PC-9 (cell line): ENCODE data around the gene NOC2L. TPM values are rescaled to one million over a fixed set of nuclear protein-coding genes. Genes with fewer than 3 reads are reported as not detected.

ENCODE experiments used
- BruUV-seq: library from RNA; stranded (reverse); fragments of 400-500 nt; replicated peaks from 2 replicates; lab custom pipeline; 2021; lab: Mats Ljungman, UMichigan
- CTCF ChIA-PET: fragments of 300-600 bp; sonication (Branson Sonifier 250); formaldehyde crosslinking; loops from one replicate; lab custom pipeline; 2022; ENCODE audit warnings: antibody characterized with exemption; lab: Charles Lee
- POLR2A ChIA-PET: fragments of 300-600 bp; sonication (Branson Sonifier 250); formaldehyde crosslinking; loops from one replicate; lab custom pipeline; 2022; ENCODE audit warnings: antibody characterized with exemption; ENCODE audit not compliant: unreplicated experiment; lab: Charles Lee
- DNase-seq, 2 experiments: peaks; one replicate each; pipeline versions ENCODE4 v3.0.0 to v3.0.0-alpha.2; 2015 to 2022; ENCODE audit warnings: mixed read lengths in 1 of 2
- H2AFZ ChIP-seq: fragments of 200-600 bp; sonication (generic); 2 replicates; pipeline ENCODE4 v1.8.1; 2017; ENCODE audit warnings: antibody characterized with exemption
- H3F3A ChIP-seq: fragments of 200-600 bp; sonication (generic); 2 replicates; pipeline ENCODE4 v1.8.1; 2017; ENCODE audit warnings: antibody characterized with exemption, mild to moderate bottlenecking, low read depth; ENCODE audit not compliant: insufficient read depth
- H3K27ac ChIP-seq: fragments of 200-600 bp; sonication (generic); 2 replicates; pipeline ENCODE4 v1.6.1; 2016; ENCODE audit warnings: mixed run types
- H3K27me3 ChIP-seq: fragments of 200-600 bp; sonication (generic); 2 replicates; pipeline ENCODE4 v1.6.1; 2016; ENCODE audit warnings: low read depth, mixed run types; ENCODE audit not compliant: insufficient read depth
- H3K36me3 ChIP-seq: fragments of 200-600 bp; sonication (generic); 2 replicates; pipeline ENCODE4 v1.6.1; 2016; ENCODE audit warnings: low read depth, mixed run types
- H3K4me1 ChIP-seq: fragments of 200-600 bp; sonication (generic); replicated peaks from 2 replicates; pipeline ENCODE4 v1.6.1; 2016; ENCODE audit warnings: mixed run types; ENCODE audit not compliant: insufficient read depth
- H3K4me2 ChIP-seq: fragments of 200-600 bp; sonication (generic); 2 replicates; pipeline ENCODE4 v1.6.1; 2017; ENCODE audit warnings: mixed run types
- H3K4me3 ChIP-seq: fragments of 200-600 bp; sonication (generic); 2 replicates; pipeline ENCODE4 v1.6.1; 2016; ENCODE audit warnings: mixed run types
- H3K79me2 ChIP-seq: fragments of 200-600 bp; sonication (generic); 2 replicates; pipeline ENCODE4 v1.6.1; 2017; ENCODE audit warnings: low read depth, mixed run types
- H3K9me2 ChIP-seq: fragments of 200-600 bp; sonication (generic); 2 replicates; pipeline ENCODE4 v1.8.1; 2017; ENCODE audit warnings: mild to moderate bottlenecking; ENCODE audit not compliant: insufficient read depth
- H3K9me3 ChIP-seq: fragments of 200-600 bp; sonication (generic); 2 replicates; pipeline ENCODE4 v1.8.1; 2016; ENCODE audit warnings: low read depth; ENCODE audit not compliant: insufficient read depth
- H4K20me1 ChIP-seq: fragments of 200-600 bp; sonication (generic); 2 replicates; pipeline ENCODE4 v1.8.1; 2017; ENCODE audit not compliant: insufficient read depth
- EZH2 ChIP-seq: fragments of 200-600 bp; sonication (generic); IDR thresholded peaks from 2 replicates; pipeline ENCODE4 v1.8.0; 2017; ENCODE audit warnings: antibody characterized with exemption, low read depth
- intact Hi-C: fragments of 100-400 bp; cut with micrococcal nuclease; formaldehyde crosslinking; loops from one replicate; pipeline ENCODE4 v1.10.0; 2022; ENCODE audit not compliant: unreplicated experiment
- total RNA-seq: library from RNA; stranded (reverse); gene quantifications from 2 replicates; pipeline ENCODE4 v1.2.3, GENCODE V29; 2021
- TF ChIP-seq, protein P1 (sequence below): fragments of 200-600 bp; sonication (generic); conservative IDR thresholded peaks from 2 replicates; pipeline ENCODE4 v1.6.1; 2017; ENCODE audit warnings: mixed run types, antibody characterized with exemption, mild to moderate bottlenecking, moderate library complexity

NOC2L gene
- total RNA-seq, 1 experiment from 2014 or later = 86.4 TPM

DNA sequence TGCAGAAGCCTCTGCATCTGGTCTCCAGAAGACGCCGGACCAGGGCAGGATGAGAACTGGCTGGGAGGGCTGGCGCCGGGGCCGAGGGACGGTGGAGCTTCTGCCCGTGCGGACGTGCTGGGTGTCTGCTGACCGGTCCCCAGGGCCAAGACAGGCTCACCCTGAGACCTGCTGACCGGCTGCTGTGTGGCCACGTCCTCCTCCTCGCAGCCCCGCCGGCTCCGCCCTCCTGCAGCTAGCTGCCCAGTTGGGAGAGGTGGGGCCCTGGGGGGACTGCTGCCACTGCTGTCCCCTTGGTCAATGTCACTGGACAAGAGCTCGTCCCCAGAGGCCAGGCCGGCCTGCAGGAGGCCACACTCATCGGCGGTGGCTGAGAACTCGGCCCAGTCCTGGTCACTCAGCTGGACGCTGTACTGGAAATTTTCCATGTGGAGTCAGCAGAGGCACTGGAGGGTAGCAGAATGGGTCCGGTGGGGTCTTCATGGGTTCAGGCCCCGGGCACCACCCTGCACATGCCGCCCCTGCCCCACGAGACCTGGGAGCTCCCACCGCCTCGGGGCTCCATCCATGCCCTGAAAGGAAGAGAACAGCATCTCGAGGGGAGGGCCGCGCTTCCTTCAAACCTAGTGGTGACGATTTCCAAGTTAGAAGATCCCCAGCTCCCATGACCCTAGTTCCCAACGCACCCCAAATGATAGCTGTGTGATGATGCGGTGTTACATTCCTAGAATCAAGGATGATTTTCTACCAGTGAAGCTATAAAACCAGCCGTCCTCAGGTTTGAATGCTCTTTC lies 21.7 kb upstream of the NOC2L start:
- DNase-seq = no peak
- H3F3A ChIP-seq = peaks cover 27% of the 10 kb centered on the region
- H3K9me3 ChIP-seq = no peaks in the 10 kb centered on the region
- H3K4me3 ChIP-seq = no peak overlapping the region
- no peak overlapping the region for H2AFZ ChIP-seq
- POLR2A ChIA-PET = no interaction called here
- no TSS peak for BruUV-seq
- TF ChIP-seq, protein P1, sequence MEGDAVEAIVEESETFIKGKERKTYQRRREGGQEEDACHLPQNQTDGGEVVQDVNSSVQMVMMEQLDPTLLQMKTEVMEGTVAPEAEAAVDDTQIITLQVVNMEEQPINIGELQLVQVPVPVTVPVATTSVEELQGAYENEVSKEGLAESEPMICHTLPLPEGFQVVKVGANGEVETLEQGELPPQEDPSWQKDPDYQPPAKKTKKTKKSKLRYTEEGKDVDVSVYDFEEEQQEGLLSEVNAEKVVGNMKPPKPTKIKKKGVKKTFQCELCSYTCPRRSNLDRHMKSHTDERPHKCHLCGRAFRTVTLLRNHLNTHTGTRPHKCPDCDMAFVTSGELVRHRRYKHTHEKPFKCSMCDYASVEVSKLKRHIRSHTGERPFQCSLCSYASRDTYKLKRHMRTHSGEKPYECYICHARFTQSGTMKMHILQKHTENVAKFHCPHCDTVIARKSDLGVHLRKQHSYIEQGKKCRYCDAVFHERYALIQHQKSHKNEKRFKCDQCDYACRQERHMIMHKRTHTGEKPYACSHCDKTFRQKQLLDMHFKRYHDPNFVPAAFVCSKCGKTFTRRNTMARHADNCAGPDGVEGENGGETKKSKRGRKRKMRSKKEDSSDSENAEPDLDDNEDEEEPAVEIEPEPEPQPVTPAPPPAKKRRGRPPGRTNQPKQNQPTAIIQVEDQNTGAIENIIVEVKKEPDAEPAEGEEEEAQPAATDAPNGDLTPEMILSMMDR = no peak
- TF ChIP-seq EZH2 = no peak
- CTCF ChIA-PET = interaction anchor here (0.6 kb wide), 1 partner anchor 47 kb away, joined by 3 read pairs; no protein-coding TSS in a partner anchor
- H3K79me2 ChIP-seq = no peaks in the 10 kb centered on the region
- H3K4me1 ChIP-seq = peaks cover under 1% of the 10 kb centered on the region; the same call in 1 of the 2 replicates
- intact Hi-C loops = loop anchor here (5.0 to 10.0 kb wide), 2 partner anchors 254 to 312 kb away; partner anchors contain the start of genes B3GALT6 and SDF4
- no peaks in the 10 kb centered on the region for H3K9me2 ChIP-seq
- no peaks in the 10 kb centered on the region for H4K20me1 ChIP-seq
- no peaks in the 10 kb centered on the region for H3K36me3 ChIP-seq
- H3K4me2 ChIP-seq = no peak overlapping the region
- no peak overlapping the region for H3K27ac ChIP-seq
- no peaks in the 10 kb centered on the region for H3K27me3 ChIP-seq

GRCh38 chr1:980137-980571 lies 21.1 kb upstream of the NOC2L start:
- no peak overlapping the region for H3K27ac ChIP-seq
- H3F3A ChIP-seq = peaks cover 33% of the 10 kb centered on the region
- no peak overlapping the region for H2AFZ ChIP-seq
- POLR2A ChIA-PET = no interaction called here
- H3K4me3 ChIP-seq = no peak overlapping the region
- no peak for TF ChIP-seq EZH2
- TF ChIP-seq, protein P1 = no peak
- intact Hi-C loops = loop anchor here (5.0 to 10.0 kb wide), 2 partner anchors 255 to 312 kb away; partner anchors contain the start of genes B3GALT6 and SDF4
- H3K36me3 ChIP-seq = no peaks in the 10 kb centered on the region
- no peaks in the 10 kb centered on the region for H3K9me2 ChIP-seq
- H3K4me2 ChIP-seq = no peak overlapping the region
- no peak for DNase-seq
- peaks cover 7% of the 10 kb centered on the region for H3K4me1 ChIP-seq
- H3K27me3 ChIP-seq = no peaks in the 10 kb centered on the region
- CTCF ChIA-PET = no interaction called here
- BruUV-seq = no TSS peak
- no peaks in the 10 kb centered on the region for H4K20me1 ChIP-seq
- H3K79me2 ChIP-seq = no peaks in the 10 kb centered on the region
- H3K9me3 ChIP-seq = no peaks in the 10 kb centered on the region

DNA sequence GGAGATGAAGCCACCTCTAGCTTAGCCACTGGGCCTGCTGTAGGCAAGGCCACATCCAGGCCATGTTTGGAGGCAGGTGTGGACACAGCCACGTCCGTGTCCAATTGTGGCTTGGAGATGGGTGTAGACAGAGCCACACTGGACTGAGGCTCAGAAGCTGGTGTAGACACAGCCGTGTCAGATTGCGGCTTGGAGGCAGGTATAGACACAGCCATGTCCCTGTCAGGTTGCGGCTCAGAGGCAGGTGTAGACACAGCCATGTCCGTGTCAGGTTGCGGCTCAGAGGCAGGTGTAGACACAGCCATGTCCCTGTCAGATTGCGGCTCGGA lies 20.7 kb upstream of the NOC2L start:
- H3K27me3 ChIP-seq = no peaks in the 10 kb centered on the region
- no peaks in the 10 kb centered on the region for H4K20me1 ChIP-seq
- no peak overlapping the region for H3K4me3 ChIP-seq
- no peak overlapping the region for H3K4me2 ChIP-seq
- DNase-seq = no peak
- H2AFZ ChIP-seq = no peak overlapping the region
- CTCF ChIA-PET = no interaction called here
- BruUV-seq = no TSS peak
- no peaks in the 10 kb centered on the region for H3K9me2 ChIP-seq
- TF ChIP-seq, protein P1 = no peak
- TF ChIP-seq EZH2 = no peak
- POLR2A ChIA-PET = no interaction called here
- peaks cover 12% of the 10 kb centered on the region for H3K4me1 ChIP-seq
- H3F3A ChIP-seq = peaks cover 38% of the 10 kb centered on the region
- H3K79me2 ChIP-seq = no peaks in the 10 kb centered on the region
- no peak overlapping the region for H3K27ac ChIP-seq
- H3K9me3 ChIP-seq = no peaks in the 10 kb centered on the region
- intact Hi-C loops = loop anchor here (5.0 to 10.0 kb wide), 2 partner anchors 255 to 313 kb away; partner anchors contain the start of genes B3GALT6 and SDF4
- no peaks in the 10 kb centered on the region for H3K36me3 ChIP-seq
